Activated CD8-positive, alpha-beta memory T cell treated with anti-CD3 and anti-CD28 coated beads for 48 hours (primary cell): Measurements from ENCODE around the gene ULBP2.
"Not testable (repeated sequence)": the region's sequence is repeated elsewhere in the genome, so short reads cannot be mapped to it uniquely, and the experiment has no call there.

Source experiments
- DNase-seq, 3 experiments: peaks; one replicate each; pipeline ENCODE4 v3.0.0-alpha.2; 2020; ENCODE audit warnings: low read depth in 2 of 3, low spot score in 2 of 3

ULBP2 gene

DNA sequence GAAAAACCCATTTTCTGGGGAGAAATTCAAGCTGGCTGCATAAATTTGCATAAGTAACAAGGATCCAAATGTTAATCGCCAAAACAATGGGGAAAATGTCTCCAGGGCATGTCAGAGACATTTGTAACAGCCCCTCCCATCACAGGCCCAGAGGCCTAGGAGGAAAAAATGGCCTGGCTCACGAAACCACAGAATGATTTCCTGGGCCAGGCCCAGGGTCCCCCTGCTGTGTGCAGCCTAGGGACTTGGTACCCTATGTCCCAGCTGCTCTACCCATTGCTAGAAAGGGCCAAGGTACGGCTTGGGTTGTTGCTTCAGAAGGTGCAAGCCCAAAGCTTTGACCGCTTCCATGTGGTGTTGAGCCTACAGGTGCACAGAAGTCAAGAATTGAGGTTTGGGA lies 33.3 kb upstream of the ULBP2 start:
- DNase-seq, result not testable (repeated sequence)

GRCh38 chr6:149909701-149910470 lies 31.9 kb upstream of the ULBP2 start:
- no peak for DNase-seq

GRCh38 chr6:149910721-149911151 lies 31.1 kb upstream of the ULBP2 start:
- no peak for DNase-seq

- DNase-seq, result not testable (repeated sequence)
These were observed 29.1 kb upstream of the ULBP2 start for GRCh38 chr6:149912680-149913079.

DNA sequence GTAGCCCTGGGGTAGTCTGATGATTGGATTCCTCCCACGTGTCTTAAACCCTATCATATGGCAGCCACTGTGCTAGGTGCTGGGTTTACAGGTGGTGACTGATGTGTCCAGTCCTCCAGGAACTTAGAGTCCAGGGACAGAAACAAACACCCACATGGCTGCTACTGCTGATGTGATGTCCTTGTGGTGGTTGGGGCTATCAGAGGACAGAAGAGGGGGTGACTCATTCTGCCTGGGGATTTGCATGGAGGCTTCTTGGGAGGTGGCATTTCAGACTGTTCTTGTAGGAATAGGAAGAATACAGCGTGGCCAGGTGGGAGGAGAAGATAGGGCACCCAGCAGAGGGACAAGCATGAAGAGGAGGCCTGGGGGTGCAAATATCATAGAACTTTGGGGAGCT lies 28.7 kb upstream of the ULBP2 start:
- DNase-seq, result no peak

DNA sequence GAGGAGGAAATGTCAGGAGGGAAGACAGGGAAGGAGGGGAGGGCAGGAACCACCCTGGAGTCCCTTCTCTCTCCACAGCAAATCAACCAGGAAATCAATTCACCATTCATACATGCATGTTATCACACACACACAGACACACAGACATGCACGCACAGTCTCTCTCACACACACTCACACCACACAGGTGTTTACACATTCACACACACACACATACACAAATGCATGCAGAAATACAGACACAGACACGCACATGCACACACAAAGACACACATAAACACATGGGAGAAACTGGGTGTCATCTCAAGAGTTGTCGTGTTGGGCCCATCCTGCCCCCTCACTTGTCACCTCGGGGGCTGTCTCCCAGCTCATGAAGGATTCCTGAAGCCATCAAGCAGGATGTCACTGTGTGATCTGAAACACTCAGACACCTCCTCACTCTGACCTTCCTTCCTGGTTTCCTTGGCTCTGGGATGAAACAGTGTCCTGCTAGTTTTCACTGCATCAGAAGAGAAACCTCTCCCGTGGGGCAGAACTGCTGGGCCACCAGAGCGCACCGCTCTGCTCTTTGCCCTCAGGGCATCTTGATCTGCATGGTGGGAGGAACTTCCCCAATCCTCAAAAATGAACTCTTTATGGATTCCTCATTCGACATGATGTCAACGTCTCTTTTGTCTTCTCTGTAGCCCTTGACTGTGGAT lies 28.1 kb upstream of the ULBP2 start:
- DNase-seq, result no peak

GRCh38 chr6:149915970-149916865 lies 25.6 kb upstream of the ULBP2 start:
- no peak for DNase-seq

- no peak for DNase-seq
These were observed 24.1 kb upstream of the ULBP2 start for GRCh38 chr6:149917679-149918078.

- no peak for DNase-seq
These were observed 23.5 kb upstream of the ULBP2 start for GRCh38 chr6:149918151-149918905.

DNA sequence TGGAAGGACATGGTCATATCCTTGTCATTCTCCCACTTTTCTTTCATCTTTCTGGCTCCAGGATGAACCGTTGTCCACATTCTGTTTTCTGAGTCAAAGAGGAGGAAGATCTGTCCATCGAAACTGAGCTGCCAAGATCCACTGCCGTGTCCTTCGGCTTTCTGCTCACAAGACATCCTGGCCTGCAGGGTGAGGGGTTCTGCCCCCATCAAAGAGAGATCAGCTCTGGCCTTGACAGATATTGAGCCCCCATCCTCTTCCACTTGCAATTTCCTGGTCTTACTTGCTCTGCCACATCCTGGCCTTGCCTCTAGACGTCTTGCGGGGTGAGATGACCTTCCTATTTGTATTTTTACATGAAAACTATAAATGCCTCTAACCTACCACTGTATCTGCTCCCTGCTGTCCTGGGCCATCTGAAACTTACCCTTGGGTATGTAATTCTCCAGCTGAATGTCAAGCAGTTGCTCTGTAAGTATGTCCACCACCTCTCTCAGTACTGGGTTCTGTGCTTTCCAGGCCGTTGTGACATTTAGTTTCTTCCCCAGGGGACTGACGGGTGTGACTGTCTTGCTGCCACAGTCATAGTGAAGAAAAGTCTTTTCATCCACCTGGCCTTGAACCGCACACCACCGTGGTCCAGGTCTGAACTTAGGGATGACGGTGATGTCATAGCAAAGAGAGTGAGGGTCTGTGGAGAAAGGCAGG lies 22.5 kb upstream of the ULBP2 start:
- DNase-seq, result not testable (repeated sequence)

DNA sequence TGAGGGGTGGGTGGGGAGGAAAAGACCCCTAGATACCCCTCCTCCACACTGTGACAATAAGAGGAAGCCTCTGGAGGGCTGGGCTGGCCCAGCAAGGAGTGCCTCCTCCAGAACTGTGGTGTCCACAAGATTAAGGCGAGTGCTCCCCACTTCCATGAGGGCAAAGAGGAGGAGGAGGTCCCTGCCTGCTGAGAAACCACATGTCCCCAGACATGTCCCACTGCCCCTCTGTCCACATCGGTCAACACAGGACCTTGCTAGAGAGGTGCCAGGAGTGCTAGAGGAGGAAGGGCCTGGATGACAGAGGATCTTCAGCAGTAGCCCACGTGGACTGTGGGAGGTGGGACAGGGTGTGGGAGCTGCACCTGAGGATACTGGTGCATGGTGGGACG lies 22.0 kb upstream of the ULBP2 start:
- no peak for DNase-seq

DNA sequence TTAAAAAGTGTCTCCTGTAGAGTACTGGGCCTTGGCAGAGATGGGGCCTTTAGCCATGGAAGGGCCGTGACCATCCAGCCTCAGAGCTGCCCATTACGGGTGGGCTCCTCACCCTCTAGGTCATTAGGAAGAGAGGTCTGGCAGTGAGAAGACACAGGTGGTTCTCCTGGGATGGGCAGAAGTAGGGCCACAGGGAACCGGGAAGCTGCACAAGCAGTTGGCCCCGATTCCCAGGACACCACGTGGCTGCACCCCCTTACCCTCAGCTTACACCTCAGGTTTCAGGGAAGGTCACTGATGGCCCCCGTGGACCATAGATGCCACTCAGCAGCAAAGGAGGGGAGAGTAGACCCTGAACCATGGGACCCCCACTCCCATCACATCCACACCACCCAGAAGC lies 20.5 kb upstream of the ULBP2 start:
- DNase-seq, result no peak

- DNase-seq, result not testable (repeated sequence)
These were observed 19.7 kb upstream of the ULBP2 start for GRCh38 chr6:149922091-149922490.

DNA sequence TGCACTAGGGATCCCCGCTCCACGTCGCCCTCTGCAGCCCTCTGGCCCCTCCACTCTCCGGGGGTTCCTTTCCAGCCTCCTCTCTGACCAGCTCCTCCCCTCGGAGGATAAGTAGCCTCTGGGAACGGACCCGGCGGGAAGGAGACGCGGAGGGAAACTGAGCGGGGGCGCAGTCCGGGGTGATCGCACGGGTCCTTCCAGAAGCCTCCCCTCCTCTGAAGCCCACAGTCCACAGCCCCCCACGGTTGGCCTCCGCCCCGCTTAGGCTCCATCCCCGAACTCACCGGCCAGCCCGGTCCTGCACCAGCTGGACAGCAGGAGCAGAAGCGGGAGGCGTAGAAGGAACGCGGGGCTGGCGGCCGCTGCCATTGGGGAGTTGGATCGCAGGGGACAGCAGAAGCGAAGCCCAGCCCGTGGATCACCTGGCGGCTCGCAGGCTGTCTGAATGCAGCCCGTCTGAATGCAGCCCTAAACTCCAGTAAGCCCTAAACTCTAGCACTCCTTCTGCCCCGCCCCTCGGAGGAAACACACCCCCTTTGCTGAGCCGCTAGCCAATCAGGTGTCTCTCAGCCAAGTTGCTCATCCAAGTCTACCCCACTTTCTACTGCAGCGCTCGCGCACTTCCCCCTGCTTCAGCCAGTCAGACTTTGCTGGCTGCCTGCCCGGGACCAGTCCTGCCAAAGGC lies 19.0 kb upstream of the ULBP2 start, which contains the start of gene RAET1G:
Gene RAET1G, minus strand, starts transcription at position 480 of the 685 bp plus-strand sequence. Its CDS starts 111 bp downstream, at position 369.
- DNase-seq, result peak in 2 of 3 experiments; percentile 46 to 57

DNA sequence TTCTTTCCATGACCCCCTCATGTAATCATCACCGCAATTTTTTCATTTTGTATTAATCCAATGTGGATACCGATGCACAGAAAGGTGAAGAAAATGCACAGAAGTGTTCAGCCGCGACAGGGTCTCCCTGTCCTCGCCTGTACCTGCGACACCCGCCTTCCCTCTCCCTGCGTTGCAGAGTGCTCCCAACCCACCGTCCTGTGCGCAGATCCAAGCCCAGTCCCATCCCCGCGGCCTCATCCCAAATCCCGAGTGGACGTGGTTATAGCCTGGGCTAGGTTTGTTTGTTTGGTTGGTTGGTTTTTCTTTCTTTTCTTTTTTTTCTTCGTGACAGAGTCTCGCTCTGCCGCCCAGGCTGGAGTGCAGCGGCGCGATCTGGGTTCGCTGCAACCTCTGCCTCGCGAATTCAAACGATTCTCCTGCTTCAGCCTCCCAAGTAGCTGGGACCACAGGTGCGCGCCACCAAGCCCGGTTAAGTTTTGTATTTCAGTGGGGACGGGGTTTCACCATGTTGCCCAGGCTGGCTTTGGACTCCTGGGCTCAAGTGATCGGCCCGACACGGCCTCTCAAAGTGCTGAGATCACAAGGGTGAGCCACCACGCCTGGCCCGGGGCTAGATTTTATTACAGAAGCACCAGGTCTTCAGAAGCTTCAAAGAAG lies 18.4 kb upstream of the ULBP2 start:
- no peak for DNase-seq

DNA sequence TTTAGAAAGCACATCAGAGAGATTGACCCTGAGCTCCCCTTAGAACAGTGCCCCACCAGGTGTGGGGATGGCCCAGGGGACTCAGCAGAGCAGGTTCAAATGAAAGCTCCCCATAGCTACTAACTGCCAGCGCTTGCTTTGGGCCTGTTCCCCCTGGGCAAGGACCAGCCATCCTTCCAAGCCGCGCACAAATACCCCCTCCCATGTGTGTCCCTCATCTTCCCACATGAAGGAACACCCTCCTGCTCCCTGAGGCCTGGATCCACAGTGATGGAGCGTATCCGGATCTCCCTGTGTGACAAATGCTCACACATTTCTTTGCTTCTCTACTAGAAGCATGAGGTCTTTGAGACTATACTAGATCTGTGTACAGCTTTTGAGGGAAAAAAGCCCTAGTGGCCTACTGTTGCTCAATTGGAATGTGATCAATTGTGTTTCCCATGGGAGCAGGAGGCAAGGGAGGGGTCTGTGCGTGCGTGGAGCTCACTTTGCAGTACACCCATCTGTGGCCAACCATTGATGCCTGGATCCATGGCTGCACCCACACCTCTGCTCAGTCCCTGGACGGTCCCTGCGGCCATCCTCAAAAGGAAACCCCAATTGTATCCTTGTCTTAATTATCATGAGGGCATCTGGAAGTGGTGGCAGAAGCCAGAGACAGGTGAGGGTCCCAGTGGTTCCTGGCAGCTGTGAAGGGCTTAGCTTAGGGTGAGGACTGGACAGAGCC lies 17.4 kb upstream of the ULBP2 start:
- no peak for DNase-seq

DNA sequence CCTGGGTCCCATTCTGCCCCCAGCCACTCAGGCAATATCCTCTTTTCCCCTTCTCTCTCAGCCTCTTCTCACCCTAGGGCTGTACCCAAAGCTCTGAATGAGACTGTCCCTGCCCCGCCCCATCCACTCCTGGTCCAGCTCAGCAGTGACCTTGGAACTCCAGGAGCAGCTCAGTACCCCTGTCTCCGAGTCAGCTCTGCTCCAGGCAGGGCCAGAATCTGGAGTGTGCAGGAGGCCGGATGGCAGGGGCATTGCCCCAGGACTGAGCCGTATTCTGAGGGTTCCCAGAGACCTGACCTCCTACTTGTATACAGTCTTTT lies 16.9 kb upstream of the ULBP2 start:
- no peak for DNase-seq

DNA sequence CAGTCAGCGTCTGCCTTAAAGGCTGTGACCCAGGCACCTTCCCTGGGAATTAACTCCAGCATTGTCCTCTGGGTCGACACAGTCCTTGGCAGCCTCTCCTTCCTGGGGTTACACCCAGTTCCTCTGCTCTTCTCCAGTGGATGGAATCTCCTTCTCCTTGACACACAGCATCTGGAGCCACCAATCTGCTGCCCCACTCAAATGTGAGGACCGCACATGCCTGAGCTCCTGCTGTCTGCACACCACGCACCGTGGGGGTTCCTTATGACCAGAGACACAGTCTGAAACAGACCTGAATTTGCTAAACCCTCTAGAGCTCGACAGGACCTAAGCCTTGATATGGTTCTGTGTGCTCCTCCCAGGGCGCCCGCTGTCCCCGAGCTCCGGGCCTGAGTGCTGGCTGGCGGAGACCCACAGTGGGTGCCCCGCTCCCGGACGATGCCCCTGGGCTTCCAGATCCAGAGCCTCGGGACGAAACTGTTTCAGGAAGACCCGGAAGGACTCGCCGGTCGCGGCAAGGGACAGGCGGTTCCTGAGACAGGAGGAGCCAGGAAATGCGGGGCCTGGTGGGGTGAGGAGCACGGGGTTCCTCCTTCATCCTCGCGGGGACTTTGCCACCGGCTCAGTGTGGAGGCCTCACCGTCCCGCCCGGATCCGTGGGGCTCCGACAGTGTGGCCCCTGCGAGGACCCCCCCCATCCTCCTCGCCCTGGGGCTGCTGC lies 16.4 kb upstream of the ULBP2 start:
- no peak for DNase-seq
